Measurements from ENCODE around the gene RAD51B. TPM values are rescaled to one million over a fixed set of nuclear protein-coding genes. Genes with fewer than 3 reads are reported as not detected.

RAD51B gene
- total and polyA plus RNA-seq, 2 of the 13 experiments (the other 11 are each of a cell fraction or from before 2014, with no cell fraction given), result 7.0 to 9.5 TPM

DNA sequence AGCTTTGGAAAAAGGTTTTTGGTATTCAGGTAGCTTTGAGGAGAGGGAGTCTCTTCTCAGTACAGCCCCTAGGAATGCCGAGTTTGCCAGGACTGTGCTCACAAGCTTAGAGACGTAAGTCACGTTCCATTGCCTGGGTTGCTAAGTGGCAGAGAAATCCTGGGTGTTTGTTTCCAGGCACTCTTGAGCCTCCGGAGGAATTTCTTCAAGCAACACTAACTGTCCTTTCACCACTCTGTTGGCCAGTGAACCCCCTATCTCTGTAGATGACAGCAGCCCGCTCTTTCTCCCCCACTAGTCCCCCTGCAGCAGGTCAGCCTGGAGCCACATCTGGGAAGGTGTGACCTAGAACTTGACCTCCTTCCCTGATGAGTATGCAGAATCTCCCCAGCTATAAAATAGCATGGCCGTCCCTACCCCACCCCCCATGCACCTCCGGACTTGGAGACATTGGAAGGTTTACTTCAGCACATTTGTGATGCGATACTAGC, 810.5 kb downstream of the RAD51B start:
- in situ Hi-C loops (cut with HindIII; ENCODE audit: extremely low pct_ligation_motif_present, low pct_unique_long_range_greater_than_20kb), result no loop called here
- BruUV-seq (replicated peaks), result no TSS peak
- Histone ChIP-seq H3K4me2 (ENCODE audit: low read depth, low read length) (no peak overlapping the region), H3K9me3 (ENCODE audit: low read length) (no peaks in the 10 kb centered on the region), H3K36me3 (replicated peaks in 1 of 2; ENCODE audit: control insufficient read depth in 1 of 2, insufficient read depth in 2 of 2, low read length in 2 of 2) (no peaks in the 10 kb centered on the region), H3K4me3 (replicated peaks in 1 of 3; ENCODE audit: insufficient read depth in 1 of 3, low read depth in 2 of 3, low read length in 3 of 3) (no peak overlapping the region), H4K20me1 (ENCODE audit: insufficient read depth, low read length) (no peaks in the 10 kb centered on the region), H3K79me2 (ENCODE audit: insufficient read depth, low read length) (no peaks in the 10 kb centered on the region), H3K27me3 (ENCODE audit: control insufficient read depth in 1 of 2, insufficient read depth in 2 of 2, low read length in 2 of 2) (no peaks in the 10 kb centered on the region), H3K9ac (ENCODE audit: insufficient read depth, low read depth, low read length) (no peak overlapping the region), H3K27ac (ENCODE audit: extremely low read length, insufficient read depth, low read length) (no peak overlapping the region), H3K4me1 (ENCODE audit: insufficient read depth, low read length) (peaks cover 80% of the 10 kb centered on the region), H2AFZ (ENCODE audit: low read length) (no peak overlapping the region)
- intact Hi-C loops (cut with micrococcal nuclease; ENCODE audit: unreplicated experiment), result no loop called here
- no peak for DNase-seq (ENCODE audit: low spot score)
- WGBS (ENCODE audit: low lambda C conversion rate), result 89% methylated on average over 8 of the region's 8 CpGs
- no peak for FAIRE-seq
- ChIA-PET CTCF (ENCODE audit: low intra/inter-chr PET ratio, low total read pairs) (no interaction called here), POLR2A (interaction anchor here (1.0 kb wide), 2 partner anchors 31 to 33 kb away, joined by 3 to 4 read pairs; no protein-coding TSS in a partner anchor)
- ATAC-seq, result no peak
- TF ChIP-seq PRMT3 (CRISPR knock-in tag; IDR thresholded peaks at IDR 0.05; ENCODE audit: borderline replicate concordance, low read depth), result no peak
- no peak for TF ChIP-seq REL (CRISPR knock-in tag; conservative IDR thresholded peaks at IDR 0.05)
- TF ChIP-seq ZNF883 (CRISPR knock-in tag; IDR thresholded peaks at IDR 0.05; ENCODE audit: not compliant biosample characterization), result no peak
- TF ChIP-seq NFE2 (CRISPR knock-in tag; IDR thresholded peaks at IDR 0.05), result no peak
- no peak for TF ChIP-seq ZNF577 (CRISPR knock-in tag; IDR thresholded peaks at IDR 0.05; ENCODE audit: borderline replicate concordance, low read depth)
- TF ChIP-seq, protein P1, sequence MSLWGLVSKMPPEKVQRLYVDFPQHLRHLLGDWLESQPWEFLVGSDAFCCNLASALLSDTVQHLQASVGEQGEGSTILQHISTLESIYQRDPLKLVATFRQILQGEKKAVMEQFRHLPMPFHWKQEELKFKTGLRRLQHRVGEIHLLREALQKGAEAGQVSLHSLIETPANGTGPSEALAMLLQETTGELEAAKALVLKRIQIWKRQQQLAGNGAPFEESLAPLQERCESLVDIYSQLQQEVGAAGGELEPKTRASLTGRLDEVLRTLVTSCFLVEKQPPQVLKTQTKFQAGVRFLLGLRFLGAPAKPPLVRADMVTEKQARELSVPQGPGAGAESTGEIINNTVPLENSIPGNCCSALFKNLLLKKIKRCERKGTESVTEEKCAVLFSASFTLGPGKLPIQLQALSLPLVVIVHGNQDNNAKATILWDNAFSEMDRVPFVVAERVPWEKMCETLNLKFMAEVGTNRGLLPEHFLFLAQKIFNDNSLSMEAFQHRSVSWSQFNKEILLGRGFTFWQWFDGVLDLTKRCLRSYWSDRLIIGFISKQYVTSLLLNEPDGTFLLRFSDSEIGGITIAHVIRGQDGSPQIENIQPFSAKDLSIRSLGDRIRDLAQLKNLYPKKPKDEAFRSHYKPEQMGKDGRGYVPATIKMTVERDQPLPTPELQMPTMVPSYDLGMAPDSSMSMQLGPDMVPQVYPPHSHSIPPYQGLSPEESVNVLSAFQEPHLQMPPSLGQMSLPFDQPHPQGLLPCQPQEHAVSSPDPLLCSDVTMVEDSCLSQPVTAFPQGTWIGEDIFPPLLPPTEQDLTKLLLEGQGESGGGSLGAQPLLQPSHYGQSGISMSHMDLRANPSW (CRISPR knock-in tag; IDR thresholded peaks at IDR 0.05; ENCODE audit: borderline replicate concordance), result no peak
- TF ChIP-seq, protein P2, sequence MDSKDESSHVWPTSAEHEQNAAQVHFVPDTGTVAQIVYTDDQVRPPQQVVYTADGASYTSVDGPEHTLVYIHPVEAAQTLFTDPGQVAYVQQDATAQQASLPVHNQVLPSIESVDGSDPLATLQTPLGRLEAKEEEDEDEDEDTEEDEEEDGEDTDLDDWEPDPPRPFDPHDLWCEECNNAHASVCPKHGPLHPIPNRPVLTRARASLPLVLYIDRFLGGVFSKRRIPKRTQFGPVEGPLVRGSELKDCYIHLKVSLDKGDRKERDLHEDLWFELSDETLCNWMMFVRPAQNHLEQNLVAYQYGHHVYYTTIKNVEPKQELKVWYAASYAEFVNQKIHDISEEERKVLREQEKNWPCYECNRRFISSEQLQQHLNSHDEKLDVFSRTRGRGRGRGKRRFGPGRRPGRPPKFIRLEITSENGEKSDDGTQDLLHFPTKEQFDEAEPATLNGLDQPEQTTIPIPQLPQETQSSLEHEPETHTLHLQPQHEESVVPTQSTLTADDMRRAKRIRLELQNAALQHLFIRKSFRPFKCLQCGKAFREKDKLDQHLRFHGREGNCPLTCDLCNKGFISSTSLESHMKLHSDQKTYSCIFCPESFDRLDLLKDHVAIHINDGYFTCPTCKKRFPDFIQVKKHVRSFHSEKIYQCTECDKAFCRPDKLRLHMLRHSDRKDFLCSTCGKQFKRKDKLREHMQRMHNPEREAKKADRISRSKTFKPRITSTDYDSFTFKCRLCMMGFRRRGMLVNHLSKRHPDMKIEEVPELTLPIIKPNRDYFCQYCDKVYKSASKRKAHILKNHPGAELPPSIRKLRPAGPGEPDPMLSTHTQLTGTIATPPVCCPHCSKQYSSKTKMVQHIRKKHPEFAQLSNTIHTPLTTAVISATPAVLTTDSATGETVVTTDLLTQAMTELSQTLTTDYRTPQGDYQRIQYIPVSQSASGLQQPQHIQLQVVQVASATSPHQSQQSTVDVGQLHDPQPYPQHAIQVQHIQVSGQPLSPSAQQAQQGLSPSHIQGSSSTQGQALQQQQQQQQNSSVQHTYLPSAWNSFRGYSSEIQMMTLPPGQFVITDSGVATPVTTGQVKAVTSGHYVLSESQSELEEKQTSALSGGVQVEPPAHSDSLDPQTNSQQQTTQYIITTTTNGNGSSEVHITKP (CRISPR knock-in tag; IDR thresholded peaks at IDR 0.05; ENCODE audit: low read depth), result no peak
- TF ChIP-seq YEATS4 (CRISPR knock-in tag; IDR thresholded peaks at IDR 0.05; ENCODE audit: borderline replicate concordance), result no peak
- TF ChIP-seq, protein P3, sequence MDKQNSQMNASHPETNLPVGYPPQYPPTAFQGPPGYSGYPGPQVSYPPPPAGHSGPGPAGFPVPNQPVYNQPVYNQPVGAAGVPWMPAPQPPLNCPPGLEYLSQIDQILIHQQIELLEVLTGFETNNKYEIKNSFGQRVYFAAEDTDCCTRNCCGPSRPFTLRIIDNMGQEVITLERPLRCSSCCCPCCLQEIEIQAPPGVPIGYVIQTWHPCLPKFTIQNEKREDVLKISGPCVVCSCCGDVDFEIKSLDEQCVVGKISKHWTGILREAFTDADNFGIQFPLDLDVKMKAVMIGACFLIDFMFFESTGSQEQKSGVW (CRISPR knock-in tag; IDR thresholded peaks at IDR 0.05; ENCODE audit: borderline replicate concordance), result no peak
- no peak for TF ChIP-seq ZFP82 (CRISPR knock-in tag; IDR thresholded peaks at IDR 0.05; ENCODE audit: borderline replicate concordance)
- TF ChIP-seq, protein P4, sequence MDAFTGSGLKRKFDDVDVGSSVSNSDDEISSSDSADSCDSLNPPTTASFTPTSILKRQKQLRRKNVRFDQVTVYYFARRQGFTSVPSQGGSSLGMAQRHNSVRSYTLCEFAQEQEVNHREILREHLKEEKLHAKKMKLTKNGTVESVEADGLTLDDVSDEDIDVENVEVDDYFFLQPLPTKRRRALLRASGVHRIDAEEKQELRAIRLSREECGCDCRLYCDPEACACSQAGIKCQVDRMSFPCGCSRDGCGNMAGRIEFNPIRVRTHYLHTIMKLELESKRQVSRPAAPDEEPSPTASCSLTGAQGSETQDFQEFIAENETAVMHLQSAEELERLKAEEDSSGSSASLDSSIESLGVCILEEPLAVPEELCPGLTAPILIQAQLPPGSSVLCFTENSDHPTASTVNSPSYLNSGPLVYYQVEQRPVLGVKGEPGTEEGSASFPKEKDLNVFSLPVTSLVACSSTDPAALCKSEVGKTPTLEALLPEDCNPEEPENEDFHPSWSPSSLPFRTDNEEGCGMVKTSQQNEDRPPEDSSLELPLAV (CRISPR knock-in tag; conservative IDR thresholded peaks at IDR 0.05; ENCODE audit: low read depth), result no peak
- TF ChIP-seq, protein P5, sequence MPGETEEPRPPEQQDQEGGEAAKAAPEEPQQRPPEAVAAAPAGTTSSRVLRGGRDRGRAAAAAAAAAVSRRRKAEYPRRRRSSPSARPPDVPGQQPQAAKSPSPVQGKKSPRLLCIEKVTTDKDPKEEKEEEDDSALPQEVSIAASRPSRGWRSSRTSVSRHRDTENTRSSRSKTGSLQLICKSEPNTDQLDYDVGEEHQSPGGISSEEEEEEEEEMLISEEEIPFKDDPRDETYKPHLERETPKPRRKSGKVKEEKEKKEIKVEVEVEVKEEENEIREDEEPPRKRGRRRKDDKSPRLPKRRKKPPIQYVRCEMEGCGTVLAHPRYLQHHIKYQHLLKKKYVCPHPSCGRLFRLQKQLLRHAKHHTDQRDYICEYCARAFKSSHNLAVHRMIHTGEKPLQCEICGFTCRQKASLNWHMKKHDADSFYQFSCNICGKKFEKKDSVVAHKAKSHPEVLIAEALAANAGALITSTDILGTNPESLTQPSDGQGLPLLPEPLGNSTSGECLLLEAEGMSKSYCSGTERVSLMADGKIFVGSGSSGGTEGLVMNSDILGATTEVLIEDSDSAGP (CRISPR knock-in tag; IDR thresholded peaks at IDR 0.05; ENCODE audit: borderline replicate concordance), result no peak
- TF ChIP-seq ZNF558 (CRISPR knock-in tag; IDR thresholded peaks at IDR 0.05; ENCODE audit: borderline replicate concordance), result no peak

All from HepG2 (cell line).